Cerebellar cortex (tissue), 1 donor: ENCODE data around the gene BTF3.
A peak's percentile ranks its signal among the peaks of the same experiment; 100 is the strongest.
"Not testable (repeated sequence)": the region's sequence is repeated elsewhere in the genome, so short reads cannot be mapped to it uniquely, and the experiment has no call there.

Experiments used
- DNase-seq: peaks from one replicate; pipeline ENCODE4 v3.0.0-alpha.2; 2015; ENCODE audit warnings: low spot score

Gene BTF3

DNA sequence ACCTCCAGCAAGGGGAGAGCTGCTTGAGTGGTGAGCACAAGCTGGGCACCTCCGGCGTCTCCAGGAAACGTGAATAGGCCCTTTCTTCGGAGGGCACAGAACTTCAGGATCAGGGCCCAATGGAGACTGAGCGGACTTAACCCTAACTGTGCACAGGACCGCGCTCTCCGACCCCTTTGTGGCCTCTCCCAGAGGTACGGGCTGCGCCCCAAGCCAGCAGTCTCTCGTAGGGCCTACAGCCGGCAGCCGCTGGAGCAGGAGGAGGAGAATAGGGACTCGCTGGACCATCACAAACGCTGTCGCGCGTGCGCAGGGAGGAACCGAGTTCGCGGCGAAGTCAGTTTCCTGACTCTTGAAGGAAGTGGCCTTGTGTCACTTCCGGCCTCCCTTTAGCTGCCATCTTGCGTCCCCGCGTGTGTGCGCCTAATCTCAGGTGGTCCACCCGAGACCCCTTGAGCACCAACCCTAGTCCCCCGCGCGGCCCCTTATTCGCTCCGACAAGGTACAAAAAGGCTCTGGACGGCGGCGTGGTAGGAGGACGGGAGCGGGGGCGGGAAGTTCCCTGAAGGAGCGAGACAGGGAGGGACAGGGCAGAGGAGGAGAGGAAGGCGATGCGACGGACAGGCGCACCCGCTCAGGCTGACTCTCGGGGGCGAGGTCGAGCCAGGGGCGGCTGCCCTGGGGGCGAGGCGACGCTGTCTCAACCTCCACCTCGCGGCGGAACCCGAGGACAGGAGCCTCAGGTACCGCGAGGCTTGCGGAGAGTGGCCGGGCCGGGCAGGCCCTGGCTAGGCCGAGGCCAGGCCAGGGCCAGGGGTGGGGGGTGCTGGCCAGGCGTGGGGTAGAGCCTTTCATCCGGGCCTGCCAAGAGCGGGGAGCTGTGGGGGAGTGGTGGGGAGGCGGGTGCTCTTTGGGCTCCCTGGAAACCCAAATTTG, at the start of gene BTF3:
Gene BTF3, plus strand, starts transcription at position 386 of the 936 bp plus-strand sequence. Its CDS starts 226 bp downstream, at position 612.
- peak; percentile 99 for DNase-seq

DNA sequence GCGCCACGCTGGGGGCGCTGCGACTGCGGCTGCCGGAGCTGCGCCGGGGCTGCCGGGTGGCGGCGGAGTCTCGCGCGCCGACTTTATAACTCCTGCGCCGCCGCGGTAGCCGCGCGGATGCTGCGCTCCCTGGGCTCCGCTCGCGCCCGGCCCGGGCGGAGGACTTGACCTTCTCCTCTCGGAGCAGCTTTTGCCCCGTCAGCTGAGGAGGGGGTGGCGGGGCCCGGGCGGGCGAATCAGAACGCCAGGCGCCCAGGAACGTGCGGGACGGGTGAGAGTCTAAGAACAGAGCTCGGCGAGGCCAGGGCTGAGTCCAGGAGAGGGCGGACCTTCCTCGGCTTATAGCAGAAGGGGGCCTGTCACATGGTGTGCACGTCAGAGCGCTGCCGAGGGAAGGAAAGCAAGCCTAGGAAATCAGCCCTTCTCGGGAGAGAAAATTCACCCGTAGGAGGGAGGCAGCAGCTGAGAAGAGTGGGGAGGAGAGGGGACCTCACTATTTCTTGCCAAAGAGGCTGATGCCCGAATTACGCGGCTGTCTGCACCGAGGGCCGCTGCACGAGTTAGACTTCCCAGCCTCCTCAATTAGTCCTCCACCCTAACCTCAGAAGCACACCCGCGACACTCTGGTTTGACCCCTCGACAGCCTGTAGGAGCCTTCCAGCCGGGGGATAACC, 49.6 kb upstream of the BTF3 start, which contains the start of gene FOXD1:
Gene FOXD1, minus strand, starts transcription at position 315 of the 674 bp plus-strand sequence. CDS start 415 bp downstream, outside the sequence.
- DNase-seq, result peak; percentile 67

DNA sequence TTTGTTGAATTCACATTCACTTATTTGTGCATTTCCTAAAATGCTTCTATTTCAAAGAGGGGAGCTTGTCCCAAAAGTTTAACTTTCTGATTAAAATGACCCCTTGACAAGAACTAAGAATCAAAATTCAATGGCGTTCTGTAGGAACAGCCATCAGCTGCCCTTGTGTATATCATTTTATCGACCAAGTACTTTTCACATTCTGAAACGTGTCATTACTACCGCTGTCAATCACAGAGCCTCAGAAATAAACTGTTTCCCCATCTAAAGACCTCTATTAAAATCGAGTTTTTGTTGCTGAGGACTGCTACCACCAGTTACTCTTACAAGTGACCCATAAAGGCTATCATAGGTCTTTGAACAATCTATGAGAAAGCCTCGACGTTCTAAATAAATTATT, 48.1 kb upstream of the BTF3 start:
- DNase-seq, result no peak

DNA sequence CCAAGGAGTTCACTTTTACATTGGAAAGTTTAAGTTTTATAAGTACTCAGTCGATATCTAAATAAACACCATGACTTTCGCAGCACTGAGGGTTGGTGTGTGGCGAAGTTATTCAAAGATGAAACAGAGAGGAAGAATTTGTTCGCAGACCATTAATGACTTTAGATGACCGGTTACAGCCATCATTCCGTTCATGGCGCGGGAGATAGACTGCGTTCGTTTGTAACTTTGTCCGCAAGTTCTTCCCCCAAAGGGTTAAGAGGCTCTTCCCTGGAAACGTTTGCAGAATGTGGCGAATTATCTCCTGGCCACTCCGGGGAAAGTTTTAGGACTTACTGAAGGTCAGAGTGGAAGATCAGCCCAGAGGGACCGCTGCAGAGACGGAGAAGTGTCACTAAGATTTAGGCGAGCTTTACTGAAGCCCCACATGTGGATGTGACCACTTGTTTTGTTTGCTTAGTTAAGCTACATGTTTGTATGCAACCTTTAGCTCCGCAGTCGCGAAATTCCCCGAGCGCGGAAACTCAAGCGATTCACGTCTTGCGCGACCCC, 47.5 kb upstream of the BTF3 start:
- DNase-seq, result no peak

DNA sequence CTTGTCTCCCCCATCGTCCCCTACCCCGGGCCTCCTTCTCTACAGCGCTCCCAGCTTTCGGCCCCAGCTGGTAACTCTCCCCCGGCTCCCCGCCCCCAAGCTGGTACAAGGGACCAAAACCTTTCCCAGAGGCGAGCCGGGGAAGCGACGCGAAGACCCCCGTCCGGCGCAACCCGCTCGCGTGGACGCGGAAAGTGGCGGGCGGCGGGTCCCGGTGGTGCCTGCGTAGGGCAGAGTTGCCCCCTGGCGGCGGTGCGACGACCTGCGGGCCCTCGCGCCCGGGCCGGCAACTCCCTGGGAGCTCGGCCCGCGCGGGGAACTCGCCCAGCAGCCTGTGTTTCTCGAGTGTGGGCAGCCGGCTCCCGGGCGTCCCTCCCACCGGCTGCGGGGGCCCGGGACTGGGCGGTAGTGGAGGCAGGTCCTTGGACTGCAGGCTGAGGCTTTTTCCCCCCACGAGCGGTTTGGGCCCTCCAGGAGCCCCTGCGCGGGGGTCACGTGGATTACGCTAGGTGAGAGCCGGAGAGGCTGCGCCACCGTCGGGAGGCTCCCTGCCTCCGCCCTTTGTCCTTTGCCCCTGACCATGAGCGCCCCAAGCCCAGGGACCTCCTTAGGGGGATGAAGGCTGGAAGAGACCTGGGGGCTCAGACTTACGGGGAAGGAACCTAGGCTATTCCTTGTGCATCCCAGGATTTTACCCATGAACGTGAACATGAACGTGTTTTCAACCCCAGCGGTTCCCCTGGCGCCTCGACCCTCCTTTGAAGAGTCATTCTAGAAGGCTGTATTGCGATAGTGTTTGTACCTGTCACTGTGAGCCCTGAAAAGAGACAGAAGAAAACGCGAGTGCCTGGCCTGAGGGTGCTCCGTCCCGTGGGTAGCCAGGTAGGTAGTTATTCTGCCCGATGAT, 46.8 kb upstream of the BTF3 start:
- no peak for DNase-seq

DNA sequence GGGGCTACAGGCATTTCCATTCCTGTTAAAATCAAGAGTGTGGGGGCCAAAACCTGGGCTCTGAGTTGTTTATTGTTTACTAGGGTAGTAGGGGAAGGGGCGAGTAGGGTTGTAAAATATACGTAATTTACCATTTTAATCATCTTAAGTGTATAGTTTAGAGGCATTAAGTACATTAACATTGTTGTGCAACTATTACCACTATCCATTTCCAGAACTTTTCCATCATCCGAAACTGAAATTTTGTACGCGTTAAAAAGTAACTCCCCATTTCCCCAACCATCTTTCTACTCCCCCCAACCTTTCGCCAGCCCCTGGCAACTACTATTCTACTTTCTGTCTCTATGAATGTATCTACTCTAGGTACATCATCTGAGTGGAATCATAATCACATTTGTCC, 46.0 kb upstream of the BTF3 start:
- DNase-seq, result no peak

DNA sequence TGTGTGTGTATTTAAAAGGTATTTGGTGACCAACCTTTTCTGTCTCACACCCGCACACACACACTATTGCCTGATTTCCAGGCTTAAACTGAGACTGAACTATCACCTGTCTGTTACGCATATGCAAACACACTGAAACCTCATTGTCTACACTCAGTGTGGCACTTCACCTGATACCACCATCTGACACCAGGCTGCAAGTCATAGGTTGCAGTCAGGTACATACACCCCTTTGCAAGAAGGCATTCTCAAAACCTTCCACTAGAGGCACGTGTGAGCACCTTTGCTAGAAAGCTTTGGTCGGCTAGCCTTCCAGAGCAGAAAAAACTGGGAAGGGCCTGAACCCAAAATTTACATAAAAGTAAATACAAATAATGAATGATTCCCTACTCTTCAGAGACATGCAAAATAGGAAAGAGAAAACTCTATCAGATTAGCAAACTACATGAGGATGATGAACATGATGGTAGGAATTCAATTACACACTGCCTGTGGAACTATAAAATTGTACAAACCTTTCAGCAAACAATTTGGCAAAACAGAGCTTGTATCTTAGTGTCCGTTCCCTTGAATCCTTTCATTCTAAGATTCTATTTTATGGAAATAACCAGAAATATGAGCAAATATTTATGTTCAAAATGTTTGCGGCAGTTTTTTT, 43.7 kb upstream of the BTF3 start:
- peak; percentile 68 for DNase-seq

DNA sequence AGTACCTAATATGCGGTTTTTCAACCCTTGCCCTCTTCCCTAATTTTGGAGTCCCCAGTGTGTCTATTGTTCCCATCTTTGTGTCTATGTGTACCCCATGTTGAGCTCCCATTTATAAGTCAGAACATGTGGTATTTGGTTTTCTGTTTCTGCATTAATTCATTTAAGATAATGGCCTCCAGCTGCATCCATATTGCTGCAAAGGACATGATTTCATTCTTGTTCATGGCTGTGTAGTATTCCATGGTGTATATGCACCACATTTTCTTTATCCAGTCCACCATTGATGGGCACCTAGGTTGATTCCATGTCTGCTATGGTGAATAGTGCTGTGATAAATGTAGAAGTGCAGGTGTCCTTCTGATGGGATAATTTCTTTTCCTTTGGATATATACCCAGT, 41.8 kb upstream of the BTF3 start:
- not testable (repeated sequence) for DNase-seq

DNA sequence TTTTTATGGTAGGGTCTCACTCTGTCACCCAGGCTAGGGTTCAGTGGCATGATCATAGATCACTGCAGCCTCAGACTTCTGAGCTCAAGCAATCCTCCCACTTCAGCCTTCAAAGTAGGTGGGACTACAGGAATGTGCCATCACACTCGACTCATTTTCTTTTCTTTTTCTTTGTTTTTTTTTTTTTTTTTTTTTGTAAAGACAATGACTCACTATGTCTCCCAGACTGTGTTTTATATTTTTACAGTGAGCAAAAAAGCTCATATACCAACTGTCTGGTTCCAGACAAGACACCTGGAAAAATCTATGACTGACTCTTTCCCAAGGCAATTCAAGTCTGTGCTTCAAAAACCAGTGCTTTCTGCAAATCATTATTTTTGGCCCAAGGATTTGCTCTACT, 38.9 kb upstream of the BTF3 start:
- no peak for DNase-seq

DNA sequence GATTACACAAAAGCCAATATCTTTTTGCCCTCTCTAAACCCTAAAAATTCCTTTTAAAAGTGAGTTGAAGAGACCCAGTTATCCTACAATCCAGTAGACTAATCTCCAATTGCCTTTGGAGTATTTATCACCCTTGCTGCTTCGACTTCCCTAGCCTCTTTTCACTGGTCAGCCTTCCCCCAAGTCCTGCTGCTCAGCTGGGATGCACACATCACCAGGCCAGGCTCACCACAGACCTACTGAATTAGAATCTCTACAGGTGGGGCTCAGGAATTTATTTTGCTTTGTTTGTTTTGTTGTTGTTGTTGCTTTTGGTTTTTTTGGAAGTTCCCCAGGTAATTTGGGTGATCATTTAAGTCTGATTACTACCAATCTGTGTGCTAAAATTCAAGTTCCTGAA, 38.1 kb upstream of the BTF3 start:
- no peak for DNase-seq

DNA sequence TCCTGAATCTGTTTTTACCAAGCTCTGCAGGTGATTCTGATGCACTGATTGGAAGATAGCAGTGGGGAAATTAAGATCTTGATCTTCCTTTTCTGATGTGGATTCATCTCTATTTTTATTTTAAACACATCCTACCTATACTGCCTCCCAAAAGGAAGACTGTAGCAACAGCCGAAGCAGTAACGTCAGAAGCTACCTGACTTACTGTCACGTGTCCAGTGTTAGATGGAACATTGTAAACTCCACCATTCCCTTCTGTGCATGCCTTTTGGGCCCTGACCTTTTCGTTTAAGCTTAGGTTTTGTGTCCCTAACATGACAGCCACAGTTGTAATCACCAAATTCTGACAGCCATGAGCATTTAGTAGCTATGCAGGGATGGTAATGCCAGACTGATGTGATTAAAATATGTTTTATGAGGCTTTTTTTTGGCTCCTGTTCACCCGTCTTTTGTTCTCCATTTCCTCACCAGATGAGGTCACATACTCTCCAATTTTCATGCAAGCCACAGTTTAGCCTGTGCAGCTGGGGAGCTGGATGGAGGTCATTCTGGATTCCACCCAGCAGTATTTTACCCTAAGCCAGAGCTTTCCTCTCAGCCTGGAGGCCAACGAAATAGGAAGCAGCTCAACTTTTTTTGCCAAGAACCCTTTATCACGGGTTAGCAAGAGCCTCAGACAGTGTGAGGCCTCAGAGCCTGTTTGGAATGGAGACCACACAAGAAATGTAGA, 34.1 kb upstream of the BTF3 start:
- DNase-seq, result no peak

DNA sequence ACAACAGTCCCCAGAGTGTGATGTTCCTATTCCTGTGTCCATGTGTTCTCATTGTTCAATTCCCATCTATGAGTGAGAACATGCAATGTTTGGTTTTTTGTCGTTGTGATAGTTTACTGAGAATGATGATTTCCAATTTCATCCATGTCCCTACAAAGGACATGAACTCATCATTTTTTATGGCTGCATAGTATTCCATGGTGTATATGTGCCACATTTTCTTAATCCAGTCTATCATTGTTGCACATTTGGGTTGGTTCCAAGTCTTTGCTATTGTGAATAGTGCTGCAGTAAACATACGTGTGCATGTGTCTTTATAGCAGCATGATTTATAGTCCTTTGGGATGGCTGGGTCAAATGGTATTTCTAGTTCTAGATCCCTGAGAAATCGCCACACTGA, 29.6 kb upstream of the BTF3 start:
- DNase-seq, result not testable (repeated sequence)

DNA sequence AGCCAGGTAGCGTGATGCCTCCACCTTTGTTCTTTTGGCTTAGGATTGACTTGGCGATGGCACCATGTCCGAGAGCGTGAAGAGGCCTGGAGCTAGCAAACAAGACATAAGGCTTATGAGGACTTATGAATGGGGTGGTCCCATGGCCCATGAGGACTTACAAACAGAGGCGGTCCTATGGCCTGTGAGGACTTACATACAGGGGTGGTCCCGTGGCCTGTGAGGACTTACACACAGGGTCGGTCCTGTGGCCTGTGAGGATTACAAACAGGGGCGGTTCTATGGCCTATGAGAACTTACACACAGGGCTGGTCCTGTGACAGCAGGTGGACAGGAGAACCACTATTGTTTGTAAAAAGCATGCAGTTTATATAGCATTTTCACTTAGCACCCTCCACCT, 28.4 kb upstream of the BTF3 start:
- DNase-seq, result no peak

DNA sequence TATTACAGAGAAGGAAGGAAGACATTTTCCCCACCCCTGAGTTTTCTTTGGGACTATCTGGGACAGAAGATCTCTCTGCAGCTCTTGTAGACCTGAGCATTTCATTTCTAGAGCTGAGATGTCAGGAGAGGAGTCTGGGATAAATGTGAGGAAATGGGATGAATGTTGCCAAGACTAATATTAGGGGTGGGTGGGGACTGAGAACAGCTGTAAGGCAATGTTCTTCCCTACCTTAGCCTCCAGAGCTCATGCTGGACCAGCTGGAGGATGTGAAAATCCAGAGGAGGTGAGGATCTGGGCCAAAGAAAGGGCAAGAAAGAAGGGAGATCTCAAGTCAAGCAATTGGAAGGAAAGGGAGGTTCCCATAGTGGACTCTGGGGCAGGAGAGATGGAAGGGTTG, 26.6 kb upstream of the BTF3 start:
- DNase-seq, result no peak

DNA sequence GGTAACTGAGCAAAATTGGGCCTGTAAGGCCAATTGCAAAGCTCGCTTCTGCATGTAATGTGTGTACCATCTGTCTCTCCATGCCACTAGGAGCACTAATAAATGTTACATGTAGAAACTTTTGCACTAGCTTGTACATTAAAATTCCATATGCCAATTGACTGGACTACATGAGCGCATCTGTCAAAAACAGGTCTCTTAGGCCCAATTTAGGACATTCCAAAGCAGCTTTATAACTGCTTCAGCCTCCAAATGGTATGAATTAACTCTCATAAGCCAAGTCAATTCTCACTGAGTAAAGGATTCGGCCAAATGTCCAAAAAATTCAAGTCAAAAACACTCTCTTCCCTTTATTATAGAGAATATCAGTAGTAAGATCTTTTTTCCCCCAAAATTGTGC, 26.1 kb upstream of the BTF3 start:
- no peak for DNase-seq

DNA sequence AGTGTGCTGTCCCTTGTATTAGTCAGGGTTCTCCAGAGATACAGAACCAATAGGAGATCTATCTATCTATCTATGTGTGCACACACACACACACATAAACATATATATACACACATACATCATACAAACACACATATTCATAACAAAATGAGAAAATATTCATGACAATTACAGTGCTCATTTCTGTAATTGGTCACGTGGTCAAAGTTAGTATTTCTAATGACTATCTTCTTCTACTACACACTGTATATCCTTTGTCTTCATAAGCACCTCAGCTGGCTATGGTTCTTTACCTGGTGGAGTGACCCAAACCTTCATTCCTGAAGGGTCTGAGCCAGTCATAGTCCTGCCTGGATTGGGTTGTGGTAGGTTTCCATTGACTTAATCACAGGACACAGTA, 17.7 kb upstream of the BTF3 start:
- no peak for DNase-seq

DNA sequence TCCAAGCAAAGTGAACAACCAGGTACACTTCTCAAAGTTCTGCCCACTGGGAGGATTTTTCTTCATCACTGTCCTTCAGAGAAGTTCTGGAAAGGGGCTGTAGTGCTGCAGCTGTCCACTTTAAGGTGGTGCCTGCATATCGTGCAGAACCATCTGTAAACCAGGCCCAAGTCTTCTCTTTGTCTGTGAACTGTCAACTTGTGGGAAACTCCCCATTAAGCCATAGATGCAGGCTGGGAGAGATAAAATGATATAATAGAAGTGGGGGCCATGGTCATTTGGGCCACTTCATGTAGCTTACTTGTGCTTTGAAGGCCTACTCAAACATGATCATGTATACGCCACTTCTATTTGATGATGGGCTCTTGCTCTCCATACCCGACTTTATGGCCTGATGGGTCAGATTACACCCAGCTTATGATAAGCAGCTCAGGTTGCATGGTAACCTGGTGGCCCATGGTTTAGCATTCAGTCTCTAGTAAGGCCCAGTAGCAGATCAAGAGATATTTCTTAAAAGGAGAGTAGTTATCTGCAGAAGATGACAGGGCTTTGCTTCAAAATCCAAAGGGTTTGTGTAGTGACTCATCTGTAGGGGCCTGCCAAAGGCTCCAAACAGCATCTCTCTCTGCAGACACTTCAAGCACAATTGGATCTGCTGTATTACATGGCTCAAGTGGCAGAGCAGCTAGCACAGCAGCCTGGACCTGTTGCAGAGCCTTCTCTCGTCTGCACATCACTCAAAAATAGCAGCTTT, 15.7 kb upstream of the BTF3 start:
- no peak for DNase-seq

DNA sequence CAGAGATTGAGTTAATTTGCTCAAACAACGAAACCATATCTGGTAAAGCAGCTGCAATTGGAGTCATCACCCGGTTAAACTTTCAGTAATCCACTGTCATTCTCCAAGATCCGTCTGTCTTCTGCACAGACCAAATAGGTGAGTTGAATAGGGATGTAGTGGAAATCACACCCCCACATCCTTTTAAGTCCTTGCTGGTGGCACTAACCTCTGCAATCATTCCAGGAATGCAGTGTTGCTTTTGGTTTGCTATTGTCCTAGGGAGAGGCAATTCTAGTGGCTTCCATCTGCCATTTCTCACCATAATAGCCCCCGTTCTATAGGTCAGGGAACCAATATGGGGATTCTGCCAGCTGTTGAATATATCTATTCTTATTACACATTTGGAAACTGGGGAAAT, 14.6 kb upstream of the BTF3 start:
- no peak for DNase-seq

DNA sequence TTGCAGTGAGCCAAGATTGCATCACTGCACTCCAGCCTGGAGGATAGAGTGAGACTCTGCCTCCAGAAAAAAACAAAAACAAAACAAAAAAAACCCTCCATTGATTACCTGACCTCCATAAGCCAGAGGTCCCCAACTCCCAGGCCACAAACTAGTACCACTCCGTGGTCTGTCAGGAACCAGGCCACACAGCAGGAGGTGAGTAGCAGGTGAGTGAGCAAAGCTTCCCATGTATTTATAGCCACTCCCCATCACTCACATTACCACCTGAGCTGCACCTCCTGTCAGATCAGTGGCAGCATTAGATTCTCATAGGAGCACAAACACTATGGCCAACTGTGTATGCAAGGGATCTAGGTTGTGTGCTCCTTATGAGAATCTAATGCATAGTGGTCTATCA, 13.7 kb upstream of the BTF3 start:
- no peak for DNase-seq

DNA sequence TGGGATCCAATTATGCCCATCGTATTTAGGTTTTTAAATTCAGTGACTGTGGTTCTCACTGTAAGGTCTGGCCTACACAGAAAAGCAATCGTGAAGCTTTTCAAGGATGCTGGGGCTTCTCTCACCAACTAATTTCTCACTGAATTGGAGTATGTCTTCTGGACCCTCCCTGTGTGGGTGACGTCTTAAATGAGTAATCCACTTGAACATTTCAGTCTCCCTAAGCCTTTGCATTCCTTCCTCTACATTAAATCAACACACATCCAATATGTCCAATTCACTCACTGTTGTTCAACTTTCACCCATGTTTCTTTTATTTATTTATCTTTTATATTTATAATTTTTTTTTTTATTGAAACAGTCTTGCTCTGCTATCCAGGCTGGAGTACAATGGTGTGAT, 12.5 kb upstream of the BTF3 start:
- DNase-seq, result no peak
